Endometrial microvascular endothelial cells (primary cell): ENCODE measurements around the gene TGFA. TPM values are rescaled to one million over a fixed set of nuclear protein-coding genes. Genes with fewer than 3 reads are reported as not detected.

Source experiments
- in situ Hi-C: cut with HindIII; loops from 2 replicates; pipeline ENCODE4 v1.10.0; 2017; ENCODE audit warnings: low sequenced_read_pairs, low pct_unique_long_range_greater_than_20kb; ENCODE audit errors: inconsistent ontology term
- total RNA-seq: library from RNA; depleted of rRNA; stranded (reverse); fragments of >200 nt; gene quantifications from one replicate; pipeline ENCODE4 v1.2.3, GENCODE V29; 2015; ENCODE audit errors: inconsistent ontology term

The TGFA gene
- total RNA-seq, 1 donor from 2014 or later: not detected

- in situ Hi-C loops: no loop called here
Observed at GRCh38 chr2:70475266-70475665, 78.4 kb downstream of the TGFA start.

DNA sequence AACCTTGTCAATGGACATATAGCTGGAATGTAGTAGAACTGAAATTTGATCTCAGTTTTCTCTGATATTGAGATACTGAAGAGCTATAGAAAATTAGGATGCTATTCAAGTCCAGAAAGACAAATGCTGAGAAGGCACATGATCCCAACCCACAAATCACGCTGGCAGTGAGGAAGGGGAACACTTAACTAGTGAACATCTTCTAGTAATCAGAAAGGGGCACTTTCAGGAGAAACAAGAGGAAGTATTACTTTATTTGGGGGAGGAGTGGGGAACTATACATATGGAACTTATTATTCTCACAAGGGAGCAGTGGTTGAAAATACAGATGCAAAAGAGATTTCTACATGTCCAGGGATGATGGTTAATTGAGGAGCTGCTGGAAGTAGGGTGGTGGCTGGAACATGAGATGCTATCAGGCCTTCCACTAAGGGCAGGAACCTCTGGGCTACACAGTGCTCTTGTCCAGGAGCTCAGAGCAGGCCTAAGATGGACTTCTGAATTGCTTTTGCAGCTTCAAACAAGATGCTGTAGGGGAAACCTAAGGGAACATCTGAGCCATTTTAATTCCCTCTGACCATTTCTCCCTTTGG lies 79.3 kb downstream of the TGFA start:
- in situ Hi-C loops: loop anchor here (25.0 kb wide), 1 partner anchor 88 kb away; the partner anchor contains the start of gene TGFA

DNA sequence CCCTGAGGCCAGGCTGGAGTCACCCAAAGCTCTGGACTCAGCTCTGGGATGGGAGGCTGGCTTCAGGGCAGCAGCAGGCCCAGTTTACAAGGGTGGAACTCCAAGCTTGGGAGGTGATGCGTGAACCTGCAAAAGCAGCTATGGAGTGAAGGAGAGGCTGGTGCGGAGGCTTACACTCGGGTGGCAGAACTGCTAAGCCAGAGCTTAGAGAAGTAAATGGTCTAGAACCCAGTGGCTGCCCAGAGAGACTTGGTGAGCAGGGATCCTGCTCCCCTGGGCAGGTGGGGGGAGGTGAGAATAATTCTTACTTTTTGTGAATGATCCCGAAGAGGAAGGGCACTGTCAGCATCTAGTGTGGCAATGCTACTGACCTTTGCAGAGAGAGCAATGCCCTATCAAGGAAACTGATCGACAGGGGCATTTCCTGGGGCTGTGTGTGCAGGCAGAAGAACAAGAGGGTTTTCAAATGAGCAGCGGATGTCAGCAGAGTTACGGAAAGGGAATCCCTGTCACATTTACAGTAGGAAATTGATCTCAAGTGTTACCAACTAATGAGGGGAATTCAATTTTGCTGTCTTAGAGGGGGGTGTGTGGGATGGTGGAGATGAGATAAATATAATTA lies 80.4 kb downstream of the TGFA start:
- in situ Hi-C loops: loop anchor here (25.0 kb wide), 1 partner anchor 89 kb away; the partner anchor contains the start of gene TGFA

GRCh38 chr2:70472221-70472890 lies 81.3 kb downstream of the TGFA start:
- in situ Hi-C loops: loop anchor here (25.0 kb wide), 1 partner anchor 90 kb away; the partner anchor contains the start of gene TGFA

GRCh38 chr2:70471129-70471528 lies 82.5 kb downstream of the TGFA start:
- in situ Hi-C loops: loop anchor here (25.0 kb wide), 1 partner anchor 91 kb away; the partner anchor contains the start of gene TGFA

GRCh38 chr2:70469961-70470360 lies 83.7 kb downstream of the TGFA start:
- in situ Hi-C loops: loop anchor here (25.0 kb wide), 1 partner anchor 92 kb away; the partner anchor contains the start of gene TGFA

- in situ Hi-C loops: loop anchor here (25.0 kb wide), 1 partner anchor 93 kb away; the partner anchor contains the start of gene TGFA
Observed at GRCh38 chr2:70469435-70469834, 84.2 kb downstream of the TGFA start.

DNA sequence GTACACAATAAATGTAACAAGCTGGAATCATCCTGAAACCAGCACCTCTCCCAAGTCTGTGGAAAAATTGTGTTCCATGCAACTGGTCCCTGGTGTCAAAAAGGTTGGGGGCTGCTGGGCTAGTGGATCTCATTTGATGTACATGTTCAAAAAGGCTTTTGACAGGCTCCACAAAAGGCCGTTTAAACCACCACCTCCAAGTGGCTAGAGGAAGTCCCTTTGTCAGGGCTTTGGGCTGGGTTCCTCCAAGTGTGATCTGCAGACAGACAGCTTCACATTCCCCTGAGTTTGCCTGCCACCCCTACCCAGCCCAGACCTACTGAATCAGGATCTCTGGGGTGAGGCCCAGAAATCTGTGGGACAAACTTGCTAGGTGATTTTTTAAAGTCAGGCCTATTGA lies 84.7 kb downstream of the TGFA start:
- in situ Hi-C loops: loop anchor here (25.0 kb wide), 1 partner anchor 93 kb away; the partner anchor contains the start of gene TGFA

GRCh38 chr2:70467831-70468779 lies 85.5 kb downstream of the TGFA start:
- in situ Hi-C loops: loop anchor here (25.0 kb wide), 1 partner anchor 94 kb away; the partner anchor contains the start of gene TGFA

- in situ Hi-C loops: loop anchor here (25.0 kb wide), 1 partner anchor 95 kb away; the partner anchor contains the start of gene TGFA
Observed at GRCh38 chr2:70467237-70467636, 86.4 kb downstream of the TGFA start.

DNA sequence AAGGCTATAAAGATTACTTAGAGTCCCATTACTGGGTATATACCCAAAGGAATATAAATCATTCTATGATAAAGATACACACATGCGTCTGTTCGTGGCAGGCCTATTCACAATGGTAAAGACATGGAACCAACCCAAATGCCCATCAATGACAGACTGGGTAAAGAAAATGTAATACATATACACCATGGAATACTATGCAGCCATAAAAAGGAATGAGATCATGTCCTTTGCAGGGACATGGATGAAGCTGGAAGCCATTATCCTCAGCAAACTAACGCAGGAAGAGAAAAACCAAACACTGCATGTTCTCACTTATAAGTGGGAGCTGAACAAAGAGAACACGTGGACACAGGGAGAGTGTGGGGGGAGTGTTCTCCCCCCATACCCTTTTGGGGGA lies 87.0 kb downstream of the TGFA start:
- in situ Hi-C loops: loop anchor here (25.0 kb wide), 1 partner anchor 96 kb away; the partner anchor contains the start of gene TGFA

- in situ Hi-C loops: loop anchor here (25.0 kb wide), 1 partner anchor 98 kb away; the partner anchor contains the start of gene TGFA
Observed at GRCh38 chr2:70463997-70464396, 89.6 kb downstream of the TGFA start.

DNA sequence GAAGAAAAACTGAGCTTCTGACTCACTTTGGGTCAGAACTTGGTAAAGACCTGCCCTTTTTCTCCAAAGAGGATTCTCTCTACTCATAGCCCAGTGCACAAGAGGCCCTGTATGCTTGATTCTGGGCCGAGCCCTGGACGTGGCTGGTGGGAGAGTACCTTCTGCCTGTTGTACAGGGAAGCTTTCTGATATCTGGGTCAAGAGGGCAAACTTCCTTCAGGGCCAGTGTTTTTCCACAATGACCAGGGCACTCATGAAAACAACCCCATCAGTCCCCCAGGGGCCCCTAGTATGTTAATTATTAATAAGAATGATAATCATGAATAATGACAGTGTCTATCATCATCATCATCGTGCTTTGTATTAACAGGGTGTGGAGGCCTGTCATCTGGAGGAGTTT lies 90.0 kb downstream of the TGFA start:
- in situ Hi-C loops: loop anchor here (25.0 kb wide), 1 partner anchor 99 kb away; the partner anchor contains the start of gene TGFA

DNA sequence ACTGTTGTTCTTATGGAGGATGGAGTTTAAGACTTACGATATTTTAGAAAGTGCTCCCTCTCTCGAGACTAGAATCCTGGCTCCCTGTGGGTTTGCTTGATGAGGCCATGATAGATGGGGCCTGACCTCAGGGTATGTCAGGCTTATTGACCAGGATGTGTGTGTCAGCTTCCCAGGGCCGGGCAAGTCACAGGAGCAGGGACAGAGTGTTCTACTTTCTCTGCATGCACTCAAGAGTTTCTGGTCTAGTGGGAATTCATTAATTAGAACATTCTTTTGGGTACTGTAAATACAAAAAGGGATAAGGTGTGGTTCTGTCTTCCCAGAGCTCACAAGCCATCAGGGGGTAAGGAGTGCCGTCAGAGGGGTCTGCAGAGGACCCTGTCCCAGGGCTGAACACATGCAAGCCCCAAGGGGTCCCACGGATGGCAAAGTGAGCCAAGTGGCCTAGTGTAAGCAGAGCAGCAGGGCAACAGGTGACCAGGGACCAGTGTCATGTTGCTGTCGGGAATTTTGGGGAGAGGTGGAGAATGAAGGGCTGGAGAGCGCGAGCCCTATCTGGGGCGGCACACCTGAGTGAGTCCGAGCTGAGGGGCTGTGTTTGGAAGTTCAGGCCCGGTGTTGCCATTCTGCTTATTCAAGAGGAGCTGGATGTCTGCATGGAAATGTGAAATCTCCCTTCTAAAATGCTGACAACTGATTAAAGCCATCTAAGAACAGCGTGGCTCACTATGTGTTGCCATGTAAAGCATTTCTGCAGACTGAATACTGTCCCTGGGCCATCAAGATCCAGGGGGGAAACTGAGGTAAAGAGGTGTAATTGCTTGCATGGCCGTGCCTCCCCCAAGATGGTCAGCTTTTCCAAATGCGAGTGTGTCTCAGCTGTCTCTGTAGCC lies 91.4 kb downstream of the TGFA start:
- in situ Hi-C loops: loop anchor here (25.0 kb wide), 1 partner anchor 100 kb away; the partner anchor contains the start of gene TGFA

DNA sequence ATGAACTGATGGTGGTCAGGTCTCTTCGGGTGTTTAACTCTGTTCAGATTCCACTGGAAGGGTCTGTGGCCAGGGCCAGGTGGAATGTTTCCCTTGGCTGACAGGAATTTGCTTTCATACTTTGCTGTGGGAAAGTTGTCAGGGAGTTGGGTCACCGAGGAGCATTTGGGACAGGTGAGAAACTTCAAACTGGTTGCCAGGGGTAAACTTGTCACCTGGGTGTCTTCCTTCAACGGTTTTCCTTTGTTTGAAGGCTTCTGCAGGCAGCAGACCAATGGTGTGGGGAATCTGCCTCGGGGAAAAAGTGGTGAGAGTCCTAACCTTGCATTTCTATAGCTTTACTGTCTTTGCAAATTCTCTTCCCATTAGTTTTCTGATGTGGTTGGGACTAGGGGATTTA lies 92.2 kb downstream of the TGFA start:
- in situ Hi-C loops: loop anchor here (25.0 kb wide), 1 partner anchor 101 kb away; the partner anchor contains the start of gene TGFA

GRCh38 chr2:70460333-70460732 lies 93.3 kb downstream of the TGFA start:
- in situ Hi-C loops: loop anchor here (25.0 kb wide), 1 partner anchor 102 kb away; the partner anchor contains the start of gene TGFA

GRCh38 chr2:70458661-70459060 lies 95.0 kb downstream of the TGFA start:
- in situ Hi-C loops: loop anchor here (25.0 kb wide), 1 partner anchor 104 kb away; the partner anchor contains the start of gene TGFA
